GM12865 (cell line): Measurements from ENCODE around the gene APOL6.

ENCODE experiments used
- DNase-seq: peaks from one replicate; pipeline ENCODE4 v3.0.0; 2010; ENCODE audit warnings: low read depth
- H3K4me3 ChIP-seq: 2 replicates; pipeline ENCODE4 v1.5.1; 2011; ENCODE audit warnings: mild to moderate bottlenecking, low read depth, low read length, control low read depth
- CTCF ChIP-seq: IDR thresholded peaks from 2 replicates; pipeline ENCODE4 v1.5.1; 2011; ENCODE audit warnings: low read length, control low read depth, low read depth, inconsistent platforms; ENCODE audit not compliant: insufficient read depth; ENCODE audit errors: missing control alignments

Gene APOL6

GRCh38 chr22:35611200-35611890 lies 36.9 kb upstream of the APOL6 start:
- no peak for DNase-seq
- no peak for TF ChIP-seq CTCF
- no peak overlapping the region for H3K4me3 ChIP-seq

- no peak for TF ChIP-seq CTCF
- no peak overlapping the region for H3K4me3 ChIP-seq
- peak; percentile 30 for DNase-seq
Observed at GRCh38 chr22:35611891-35612576, 36.2 kb upstream of the APOL6 start.

GRCh38 chr22:35612903-35613302 lies 35.3 kb upstream of the APOL6 start:
- no peak for TF ChIP-seq CTCF

GRCh38 chr22:35614404-35614803 lies 33.8 kb upstream of the APOL6 start:
- no peak for TF ChIP-seq CTCF
- H3K4me3 ChIP-seq: no peak overlapping the region
- no peak for DNase-seq

More at GRCh38 chr22:35612903-35613302, 35.3 kb upstream of the APOL6 start:
- no peak for DNase-seq
- no peak overlapping the region for H3K4me3 ChIP-seq

- H3K4me3 ChIP-seq: no peak overlapping the region
- no peak for TF ChIP-seq CTCF
- DNase-seq: no peak
Observed at GRCh38 chr22:35615156-35615555, 33.1 kb upstream of the APOL6 start.

- TF ChIP-seq CTCF: no peak
- H3K4me3 ChIP-seq: no peak overlapping the region
- no peak for DNase-seq
Observed at GRCh38 chr22:35616043-35616442, 32.2 kb upstream of the APOL6 start.
